ENCODE results near the gene CADPS2.

CADPS2 gene

GRCh38 chr7:122727354-122727753 is 158.9 kb downstream of the CADPS2 start:
- TF ChIP-seq, protein P1, sequence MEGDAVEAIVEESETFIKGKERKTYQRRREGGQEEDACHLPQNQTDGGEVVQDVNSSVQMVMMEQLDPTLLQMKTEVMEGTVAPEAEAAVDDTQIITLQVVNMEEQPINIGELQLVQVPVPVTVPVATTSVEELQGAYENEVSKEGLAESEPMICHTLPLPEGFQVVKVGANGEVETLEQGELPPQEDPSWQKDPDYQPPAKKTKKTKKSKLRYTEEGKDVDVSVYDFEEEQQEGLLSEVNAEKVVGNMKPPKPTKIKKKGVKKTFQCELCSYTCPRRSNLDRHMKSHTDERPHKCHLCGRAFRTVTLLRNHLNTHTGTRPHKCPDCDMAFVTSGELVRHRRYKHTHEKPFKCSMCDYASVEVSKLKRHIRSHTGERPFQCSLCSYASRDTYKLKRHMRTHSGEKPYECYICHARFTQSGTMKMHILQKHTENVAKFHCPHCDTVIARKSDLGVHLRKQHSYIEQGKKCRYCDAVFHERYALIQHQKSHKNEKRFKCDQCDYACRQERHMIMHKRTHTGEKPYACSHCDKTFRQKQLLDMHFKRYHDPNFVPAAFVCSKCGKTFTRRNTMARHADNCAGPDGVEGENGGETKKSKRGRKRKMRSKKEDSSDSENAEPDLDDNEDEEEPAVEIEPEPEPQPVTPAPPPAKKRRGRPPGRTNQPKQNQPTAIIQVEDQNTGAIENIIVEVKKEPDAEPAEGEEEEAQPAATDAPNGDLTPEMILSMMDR (IDR thresholded peaks at IDR 0.05; ENCODE audit: poor library complexity, severe bottlenecking): no peak
- Histone ChIP-seq H3K27ac (ENCODE audit: poor library complexity, severe bottlenecking) (no peak overlapping the region), H3K27me3 (ENCODE audit: insufficient read depth, poor library complexity, severe bottlenecking) (no peaks in the 10 kb centered on the region), H3K9me3 (ENCODE audit: severe bottlenecking) (peaks cover 3% of the 10 kb centered on the region), H3K4me3 (ENCODE audit: severe bottlenecking) (no peak overlapping the region), H3K36me3 (ENCODE audit: low read depth) (no peaks in the 10 kb centered on the region), H3K4me1 (ENCODE audit: insufficient read depth, poor library complexity, severe bottlenecking) (no peaks in the 10 kb centered on the region)
- no peak for DNase-seq (ENCODE audit: low spot score)
- no peak for ATAC-seq (ENCODE audit: low read depth)

GRCh38 chr7:122726881-122727280 is 159.4 kb downstream of the CADPS2 start:
- no peak for DNase-seq (ENCODE audit: low spot score)
- TF ChIP-seq, protein P1 (IDR thresholded peaks at IDR 0.05; ENCODE audit: poor library complexity, severe bottlenecking): no peak
- no peaks in the 10 kb centered on the region for H3K27me3 ChIP-seq (ENCODE audit: insufficient read depth, poor library complexity, severe bottlenecking)
- ATAC-seq (ENCODE audit: low read depth): no peak
- H3K4me3 ChIP-seq (ENCODE audit: severe bottlenecking): no peak overlapping the region
- H3K36me3 ChIP-seq (ENCODE audit: low read depth): no peaks in the 10 kb centered on the region
- H3K4me1 ChIP-seq (ENCODE audit: insufficient read depth, poor library complexity, severe bottlenecking): no peaks in the 10 kb centered on the region
- H3K9me3 ChIP-seq (ENCODE audit: severe bottlenecking): peaks cover 3% of the 10 kb centered on the region
- H3K27ac ChIP-seq (ENCODE audit: poor library complexity, severe bottlenecking): no peak overlapping the region

DNA sequence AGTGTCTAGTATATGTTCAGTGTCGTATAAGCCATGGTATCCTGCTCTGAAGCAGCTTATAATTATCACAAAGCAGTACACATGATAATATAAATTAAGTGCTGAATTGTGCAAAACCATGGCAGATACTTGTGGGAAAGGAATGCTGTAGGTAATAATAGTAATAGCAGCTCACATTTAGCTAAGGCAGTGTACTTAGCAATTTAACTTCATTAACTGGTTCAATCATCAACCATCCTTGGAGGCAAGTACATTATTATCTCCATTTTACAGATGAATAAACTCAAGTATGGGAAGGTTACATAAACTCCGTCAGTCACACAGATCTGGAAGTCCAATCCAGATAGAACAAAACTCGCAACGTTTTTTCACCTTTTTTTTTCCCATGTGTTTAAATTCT is 161.9 kb downstream of the CADPS2 start:
- Histone ChIP-seq H3K4me1 (ENCODE audit: insufficient read depth, poor library complexity, severe bottlenecking) (no peaks in the 10 kb centered on the region), H3K4me3 (ENCODE audit: severe bottlenecking) (no peak overlapping the region), H3K27me3 (ENCODE audit: insufficient read depth, poor library complexity, severe bottlenecking) (no peaks in the 10 kb centered on the region), H3K36me3 (ENCODE audit: low read depth) (no peaks in the 10 kb centered on the region), H3K9me3 (ENCODE audit: severe bottlenecking) (no peaks in the 10 kb centered on the region), H3K27ac (ENCODE audit: poor library complexity, severe bottlenecking) (no peak overlapping the region)
- DNase-seq (ENCODE audit: low spot score) (no peak), ATAC-seq (ENCODE audit: low read depth) (no peak)
- TF ChIP-seq, protein P1 (IDR thresholded peaks at IDR 0.05; ENCODE audit: poor library complexity, severe bottlenecking): no peak

DNA sequence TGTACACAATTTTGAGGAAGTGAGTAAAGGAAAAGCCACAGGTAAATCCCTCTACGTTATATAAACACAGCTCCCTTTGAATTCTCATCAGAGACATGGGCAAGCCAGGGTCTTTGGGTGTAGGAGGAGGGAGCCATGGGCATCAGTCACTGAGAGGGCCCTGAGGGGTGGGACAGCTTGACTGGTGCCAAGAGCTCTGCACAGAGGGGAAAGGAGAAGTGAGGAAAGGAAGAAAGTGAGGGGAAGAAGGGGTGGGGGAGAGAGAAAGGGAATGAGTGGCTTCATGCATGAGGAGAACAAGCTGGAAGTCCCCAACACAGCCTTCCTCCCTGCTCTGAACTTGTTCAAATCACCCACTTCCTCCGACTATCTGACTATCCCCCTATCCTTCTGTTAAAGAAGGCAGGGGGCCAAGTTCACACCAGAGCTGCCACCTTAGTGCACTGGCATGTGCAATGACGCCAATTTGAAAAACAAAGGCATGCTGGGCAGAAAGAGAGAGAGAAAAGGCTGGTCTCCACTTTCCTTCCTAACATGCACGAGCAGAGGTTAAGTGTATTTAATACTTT is 167.2 kb downstream of the CADPS2 start:
- Histone ChIP-seq H3K27me3 (ENCODE audit: insufficient read depth, poor library complexity, severe bottlenecking) (no peaks in the 10 kb centered on the region), H3K27ac (ENCODE audit: poor library complexity, severe bottlenecking) (no peak overlapping the region), H3K4me3 (ENCODE audit: severe bottlenecking) (no peak overlapping the region), H3K9me3 (ENCODE audit: severe bottlenecking) (no peaks in the 10 kb centered on the region), H3K36me3 (ENCODE audit: low read depth) (no peaks in the 10 kb centered on the region), H3K4me1 (ENCODE audit: insufficient read depth, poor library complexity, severe bottlenecking) (no peaks in the 10 kb centered on the region)
- DNase-seq (ENCODE audit: low spot score) (no peak), ATAC-seq (ENCODE audit: low read depth) (no peak)
- TF ChIP-seq, protein P1 (IDR thresholded peaks at IDR 0.05; ENCODE audit: poor library complexity, severe bottlenecking): no peak

GRCh38 chr7:122717356-122718089 is 168.7 kb downstream of the CADPS2 start:
- no peak overlapping the region for H3K4me3 ChIP-seq (ENCODE audit: severe bottlenecking)
- H3K36me3 ChIP-seq (ENCODE audit: low read depth): no peaks in the 10 kb centered on the region
- DNase-seq (ENCODE audit: low spot score) (no peak), ATAC-seq (ENCODE audit: low read depth) (no peak)
- no peaks in the 10 kb centered on the region for H3K9me3 ChIP-seq (ENCODE audit: severe bottlenecking)
- H3K27ac ChIP-seq (ENCODE audit: poor library complexity, severe bottlenecking): no peak overlapping the region
- TF ChIP-seq, protein P1 (IDR thresholded peaks at IDR 0.05; ENCODE audit: poor library complexity, severe bottlenecking): no peak
- no peaks in the 10 kb centered on the region for H3K4me1 ChIP-seq (ENCODE audit: insufficient read depth, poor library complexity, severe bottlenecking)
- H3K27me3 ChIP-seq (ENCODE audit: insufficient read depth, poor library complexity, severe bottlenecking): no peaks in the 10 kb centered on the region
